Right lobe of liver (tissue), 6 donors: ENCODE data around the gene FADS6. TPM values are rescaled to one million over a fixed set of nuclear protein-coding genes. Genes with fewer than 3 reads are reported as not detected.

Experiments used
- ATAC-seq, 4 donors: fragments of 200-7000 bp; cut with Tn5 transposase; one replicate each; pipeline ENCODE4 v1.9.1; 2020; ENCODE audit warnings: mild to moderate bottlenecking in 4 of 4, moderate library complexity in 4 of 4
- DNase-seq, 3 donors: peaks; one replicate each; pipeline ENCODE4 v3.0.0-alpha.2; 2020
- H3K27ac ChIP-seq, 3 donors: fragments of 200-600 bp; one replicate each; pipeline ENCODE4 v1.8.0; 2022
- H3K27me3 ChIP-seq, 2 donors: fragments of 200-600 bp; one replicate each; pipeline ENCODE4 v1.8.0; 2022
- H3K36me3 ChIP-seq, 4 donors: fragments of 200-600 bp; sonication (generic) in 1 of 4; one replicate each; pipeline versions ENCODE4 v1.5.1 to v1.8.0; 2017 to 2022; ENCODE audit warnings: control low read depth in 1 of 4
- H3K4me1 ChIP-seq, 4 donors: fragments of 200-600 bp; sonication (generic) in 1 of 4; one replicate each; pipeline versions ENCODE4 v1.5.1 to v1.8.0; 2017 to 2022; ENCODE audit warnings: control low read depth in 1 of 4
- H3K4me3 ChIP-seq, 3 donors: fragments of 200-600 bp; one replicate each; pipeline ENCODE4 v1.8.0; 2022
- H3K9me3 ChIP-seq, 4 donors: fragments of 200-600 bp; sonication (generic) in 1 of 4; one replicate each; pipeline versions ENCODE4 v1.5.1 to v1.8.0; 2017 to 2022; ENCODE audit warnings: control low read depth in 1 of 4
- CTCF ChIP-seq, 4 donors: fragments of 200-600 bp in 3 of 4; fragments of 450-650 bp in 1 of 4; IDR thresholded peaks; one replicate each; pipeline versions ENCODE4 v1.5.1 to v1.8.0; 2016 to 2022; ENCODE audit warnings: antibody characterized with exemption in 4 of 4, mild to moderate bottlenecking in 2 of 4
- POLR2A ChIP-seq: fragments of 450-650 bp; IDR thresholded peaks from one replicate; pipeline ENCODE4 v1.6.1; 2017; ENCODE audit warnings: antibody characterized with exemption, mild to moderate bottlenecking
- WGBS: methylation state at CpG from one replicate; pipeline ENCODE4 v1.1.6; 2018; ENCODE audit warnings: low coverage, low lambda C conversion rate; ENCODE audit not compliant: insufficient coverage; ENCODE audit errors: missing lambda C conversion rate; 5-methylcytosine and 5-hydroxymethylcytosine counted together
- intact Hi-C, 2 donors: fragments of 100-400 bp; cut with DNase I; formaldehyde crosslinking; loops; one replicate each; pipeline versions ENCODE4 v1.11.2 to v1.14.1; 2022
- total RNA-seq, 6 experiments: library from RNA; depleted of rRNA in 2 of 6; stranded (reverse); fragments of >200 nt in 2 of 6; fragmentation: NEBNext Ultra II Directional in 3 of 6; extraction: Animal tissue kit (Norgen Biotek cat#: 25700) in 3 of 6; gene quantifications; one replicate each; pipeline versions ENCODE4 v1.1.0 to v1.2.4, GENCODE V29; 2016 to 2023
- donor health status: DM: no; HTN: yes; CAD: no.
- donor health status: DM: no; HTN: no; CAD: no.
- donor health status: DM: no; HTN: no; CAD: no.
- donor health status: DM: no; HTN: yes; CAD: no.
- donor health status: DM: no; HTN: yes; CAD: no.

FADS6 gene
- total RNA-seq, 6 experiments from 2014 or later, result 2.1 to 6.1 (median 3.7) TPM

- peak in 1 of 3 donors; percentile 16 for DNase-seq
- H3K4me3 ChIP-seq, result no peak overlapping the region
- 25% methylated on average over 6 of the region's 11 CpGs for WGBS
- no peak overlapping the region for H3K27ac ChIP-seq
- no peaks in the 10 kb centered on the region for H3K36me3 ChIP-seq
- ATAC-seq, result no peak
- intact Hi-C loops, result no loop called here
- no peak for TF ChIP-seq POLR2A
- TF ChIP-seq CTCF (IDR thresholded peaks at IDR 0.05), result no peak
- no peaks in the 10 kb centered on the region for H3K9me3 ChIP-seq
- peaks cover 0 to 7% (median 0%) of the 10 kb centered on the region in 4 donors for H3K4me1 ChIP-seq
- H3K27me3 ChIP-seq, result no peaks in the 10 kb centered on the region
Observed at GRCh38 chr17:74937064-74938051, 43.9 kb upstream of the FADS6 start.

- DNase-seq, result peak in 1 of 3 donors; percentile 46
Observed at GRCh38 chr17:74936470-74936799, 43.0 kb upstream of the FADS6 start.

GRCh38 chr17:74935585-74936469 is 42.4 kb upstream of the FADS6 start, which contains the start of gene OTOP3:
TSS of gene OTOP3 (plus strand) at chr17:74935898. CDS start at chr17:74935922, 24 bp downstream.
- no peaks in the 10 kb centered on the region for H3K27me3 ChIP-seq
- WGBS, result 11% methylated on average over 38 of the region's 78 CpGs
- TF ChIP-seq CTCF (IDR thresholded peaks at IDR 0.05) (no peak), POLR2A (no peak)
- no peak within 1 kb of the TSS for H3K4me3 ChIP-seq
- intact Hi-C loops, result no loop called here
- H3K4me1 ChIP-seq, result peaks cover 0 to 7% (median 0%) of the 10 kb centered on the region in 4 donors
- no peak within 1 kb of the TSS for H3K27ac ChIP-seq
- ATAC-seq, result peak in 2 of 4 donors; percentile 9 to 25
- peak in 1 of 3 donors; percentile 46 for DNase-seq
- H3K9me3 ChIP-seq, result no peaks in the 10 kb centered on the region
- no peaks in the 10 kb centered on the region for H3K36me3 ChIP-seq

More at GRCh38 chr17:74936470-74936799, 43.0 kb upstream of the FADS6 start:
- no peak overlapping the region for H3K4me3 ChIP-seq
- TF ChIP-seq CTCF (IDR thresholded peaks at IDR 0.05) (no peak), POLR2A (no peak)
- no CpG with 5 or more reads among the region's 12 CpGs for whole genome bisulfite sequencing
- intact Hi-C loops, result no loop called here
- H3K27me3 ChIP-seq, result no peaks in the 10 kb centered on the region
- no peak for ATAC-seq
- no peaks in the 10 kb centered on the region for H3K36me3 ChIP-seq
- no peak overlapping the region for H3K27ac ChIP-seq
- H3K9me3 ChIP-seq, result no peaks in the 10 kb centered on the region
- H3K4me1 ChIP-seq, result peaks cover 0 to 7% (median 0%) of the 10 kb centered on the region in 4 donors

GRCh38 chr17:74935048-74935447 is 41.6 kb upstream of the FADS6 start:
- Histone ChIP-seq H3K4me3 (no peak overlapping the region), H3K27me3 (no peaks in the 10 kb centered on the region), H3K27ac (no peak overlapping the region), H3K36me3 (no peaks in the 10 kb centered on the region), H3K4me1 (peaks cover 0 to 7% (median 0%) of the 10 kb centered on the region in 4 donors), H3K9me3 (no peaks in the 10 kb centered on the region)
- intact Hi-C loops, result no loop called here
- no peak for TF ChIP-seq CTCF (IDR thresholded peaks at IDR 0.05)
- 66% methylated on average over 2 of the region's 3 CpGs for WGBS
- DNase-seq (no peak), ATAC-seq (no peak)
